ENCODE results near the gene REPS1. TPM values are rescaled to one million over a fixed set of nuclear protein-coding genes. Genes with fewer than 3 reads are reported as not detected.

Gene REPS1
- total and polyA plus RNA-seq, 4 donors: 13.5 to 68.2 (median 25.9) TPM

- 0 to 11% methylated on average over 2 of the region's 2 CpGs for WGBS, 2 donors
- no peak for TF ChIP-seq CTCF (IDR thresholded peaks at IDR 0.05; ENCODE audit: control extremely low read depth, extremely low read depth)
- Histone ChIP-seq H3K4me3 (no peak overlapping the region), H3K9ac (ENCODE audit: insufficient read depth in 1 of 2, low read length in 2 of 2) (no peak overlapping the region), H3K9me3 (ENCODE audit: control insufficient read depth in 4 of 4, insufficient read depth in 3 of 4, low read length in 3 of 4) (no peaks in the 10 kb centered on the region), H3K27me3 (ENCODE audit: control insufficient read depth in 3 of 3, insufficient read depth in 3 of 3, low read length in 2 of 3) (no peaks in the 10 kb centered on the region), H3K27ac (ENCODE audit: low read depth in 1 of 2, low read length in 1 of 2) (no peak overlapping the region), H3K36me3 (ENCODE audit: control insufficient read depth in 4 of 4, insufficient read depth in 4 of 4, low read length in 4 of 4) (no peaks in the 10 kb centered on the region), H3K4me1 (ENCODE audit: control insufficient read depth in 5 of 5, insufficient read depth in 5 of 5, low read length in 5 of 5) (peaks cover 0 to 23% (median 6%) of the 10 kb centered on the region in 5 donors)
- no peak for ATAC-seq (ENCODE audit: insufficient read depth, low FRiP score)
- peak in 1 of 3 donors; percentile 28 for DNase-seq
These were observed 30.6 kb downstream of the REPS1 start for GRCh38 chr6:138957484-138957883.

- no peaks in the 10 kb centered on the region for H3K9me3 ChIP-seq (ENCODE audit: control insufficient read depth in 4 of 4, insufficient read depth in 3 of 4, low read length in 3 of 4)
- H3K27ac ChIP-seq (ENCODE audit: low read depth in 1 of 2, low read length in 1 of 2): no peak overlapping the region
- DNase-seq: no peak
- no peak overlapping the region for H3K4me3 ChIP-seq
- H3K4me1 ChIP-seq (ENCODE audit: control insufficient read depth in 5 of 5, insufficient read depth in 5 of 5, low read length in 5 of 5): peaks cover 0 to 21% (median 6%) of the 10 kb centered on the region in 5 donors
- no peak for TF ChIP-seq CTCF (IDR thresholded peaks at IDR 0.05; ENCODE audit: control extremely low read depth, extremely low read depth)
- H3K36me3 ChIP-seq (ENCODE audit: control insufficient read depth in 4 of 4, insufficient read depth in 4 of 4, low read length in 4 of 4): no peaks in the 10 kb centered on the region
- ATAC-seq (ENCODE audit: insufficient read depth, low FRiP score): no peak
- WGBS, 2 donors: 80 to 87% methylated on average over 3 of the region's 3 CpGs
- H3K9ac ChIP-seq (ENCODE audit: insufficient read depth in 1 of 2, low read length in 2 of 2): no peak overlapping the region
- no peaks in the 10 kb centered on the region for H3K27me3 ChIP-seq (ENCODE audit: control insufficient read depth in 3 of 3, insufficient read depth in 3 of 3, low read length in 2 of 3)
These were observed 31.7 kb downstream of the REPS1 start for GRCh38 chr6:138956244-138956924.

- no peak overlapping the region for H3K9ac ChIP-seq (ENCODE audit: insufficient read depth in 1 of 2, low read length in 2 of 2)
- no peak for TF ChIP-seq CTCF (IDR thresholded peaks at IDR 0.05; ENCODE audit: control extremely low read depth, extremely low read depth)
- peaks cover 0 to 21% (median 4%) of the 10 kb centered on the region in 5 donors for H3K4me1 ChIP-seq (ENCODE audit: control insufficient read depth in 5 of 5, insufficient read depth in 5 of 5, low read length in 5 of 5)
- H3K27me3 ChIP-seq (ENCODE audit: control insufficient read depth in 3 of 3, insufficient read depth in 3 of 3, low read length in 2 of 3): no peaks in the 10 kb centered on the region
- no peak overlapping the region for H3K4me3 ChIP-seq
- H3K36me3 ChIP-seq (ENCODE audit: control insufficient read depth in 4 of 4, insufficient read depth in 4 of 4, low read length in 4 of 4): no peaks in the 10 kb centered on the region
- ATAC-seq (ENCODE audit: insufficient read depth, low FRiP score): no peak
- no peaks in the 10 kb centered on the region for H3K9me3 ChIP-seq (ENCODE audit: control insufficient read depth in 4 of 4, insufficient read depth in 3 of 4, low read length in 3 of 4)
- no peak overlapping the region for H3K27ac ChIP-seq (ENCODE audit: low read depth in 1 of 2, low read length in 1 of 2)
- DNase-seq: no peak
These were observed 32.8 kb downstream of the REPS1 start for GRCh38 chr6:138955262-138955661.

GRCh38 chr6:138953451-138953850 lies 34.6 kb downstream of the REPS1 start:
- Histone ChIP-seq H3K4me1 (ENCODE audit: control insufficient read depth in 5 of 5, insufficient read depth in 5 of 5, low read length in 5 of 5) (peaks cover 0 to 24% (median 5%) of the 10 kb centered on the region in 5 donors), H3K9me3 (ENCODE audit: control insufficient read depth in 4 of 4, insufficient read depth in 3 of 4, low read length in 3 of 4) (no peaks in the 10 kb centered on the region), H3K9ac (ENCODE audit: insufficient read depth in 1 of 2, low read length in 2 of 2) (no peak overlapping the region), H3K27me3 (ENCODE audit: control insufficient read depth in 3 of 3, insufficient read depth in 3 of 3, low read length in 2 of 3) (no peaks in the 10 kb centered on the region), H3K4me3 (no peak overlapping the region), H3K27ac (ENCODE audit: low read depth in 1 of 2, low read length in 1 of 2) (no peak overlapping the region), H3K36me3 (ENCODE audit: control insufficient read depth in 4 of 4, insufficient read depth in 4 of 4, low read length in 4 of 4) (no peaks in the 10 kb centered on the region)
- DNase-seq (no peak), ATAC-seq (ENCODE audit: insufficient read depth, low FRiP score) (no peak)
- no peak for TF ChIP-seq CTCF (IDR thresholded peaks at IDR 0.05; ENCODE audit: control extremely low read depth, extremely low read depth)
- WGBS, 2 donors: 13 to 76% methylated on average over 1 of the region's 1 CpG
